OCI-LY1 (cell line): ENCODE results near the gene GJA8.
"Not testable (repeated sequence)": the region's sequence is repeated elsewhere in the genome, so short reads cannot be mapped to it uniquely, and the experiment has no call there.

Experiments
- EZH2 ChIP-seq: fragments of 200-600 bp; sonication (generic), shearing (Covaris generic); IDR thresholded peaks from 2 replicates; pipeline ENCODE4 v1.8.0; 2017; ENCODE audit warnings: borderline replicate concordance, mixed run types, mild to moderate bottlenecking, antibody characterized with exemption, low read length, moderate library complexity, mixed read lengths
- TF ChIP-seq, protein P1 (sequence below): fragments of 200-600 bp; sonication (generic), shearing (Covaris generic); IDR thresholded peaks from 2 replicates; pipeline ENCODE4 v1.5.1; 2017; ENCODE audit warnings: mild to moderate bottlenecking, antibody characterized with exemption, low read length, moderate library complexity, mixed read lengths

DNA sequence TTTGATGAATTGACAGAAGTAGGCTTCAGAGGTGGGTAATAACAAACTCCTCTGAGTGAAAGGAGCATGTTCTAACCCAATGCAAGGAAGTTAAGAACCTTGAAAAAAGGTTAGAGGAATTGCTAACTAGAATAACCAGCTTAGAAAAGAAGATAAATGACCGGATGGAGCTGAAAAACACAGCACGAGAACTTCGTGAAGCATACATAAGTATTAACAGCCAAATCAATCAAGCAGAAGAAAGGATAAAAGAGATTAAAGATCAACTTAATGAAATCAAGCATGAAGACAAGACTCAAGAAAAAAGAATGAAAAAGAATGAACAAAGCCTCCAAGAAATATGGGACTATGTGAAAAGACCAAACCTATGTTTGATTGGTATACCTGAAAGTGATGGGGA lies 46.6 kb upstream of the GJA8 start:
- TF ChIP-seq, protein P1, sequence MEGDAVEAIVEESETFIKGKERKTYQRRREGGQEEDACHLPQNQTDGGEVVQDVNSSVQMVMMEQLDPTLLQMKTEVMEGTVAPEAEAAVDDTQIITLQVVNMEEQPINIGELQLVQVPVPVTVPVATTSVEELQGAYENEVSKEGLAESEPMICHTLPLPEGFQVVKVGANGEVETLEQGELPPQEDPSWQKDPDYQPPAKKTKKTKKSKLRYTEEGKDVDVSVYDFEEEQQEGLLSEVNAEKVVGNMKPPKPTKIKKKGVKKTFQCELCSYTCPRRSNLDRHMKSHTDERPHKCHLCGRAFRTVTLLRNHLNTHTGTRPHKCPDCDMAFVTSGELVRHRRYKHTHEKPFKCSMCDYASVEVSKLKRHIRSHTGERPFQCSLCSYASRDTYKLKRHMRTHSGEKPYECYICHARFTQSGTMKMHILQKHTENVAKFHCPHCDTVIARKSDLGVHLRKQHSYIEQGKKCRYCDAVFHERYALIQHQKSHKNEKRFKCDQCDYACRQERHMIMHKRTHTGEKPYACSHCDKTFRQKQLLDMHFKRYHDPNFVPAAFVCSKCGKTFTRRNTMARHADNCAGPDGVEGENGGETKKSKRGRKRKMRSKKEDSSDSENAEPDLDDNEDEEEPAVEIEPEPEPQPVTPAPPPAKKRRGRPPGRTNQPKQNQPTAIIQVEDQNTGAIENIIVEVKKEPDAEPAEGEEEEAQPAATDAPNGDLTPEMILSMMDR, result not testable (repeated sequence)
- not testable (repeated sequence) for TF ChIP-seq EZH2
